Right lung (tissue), 5 donors: Measurements from ENCODE around the gene TEKT5. TPM values are rescaled to one million over a fixed set of nuclear protein-coding genes. Genes with fewer than 3 reads are reported as not detected.
"Not testable (repeated sequence)": the region's sequence is repeated elsewhere in the genome, so short reads cannot be mapped to it uniquely, and the experiment has no call there.

ENCODE experiments used
- DNase-seq, 2 donors: peaks; one replicate each; pipeline ENCODE4 v3.0.0-alpha.2; 2013
- polyA plus RNA-seq, 5 donors: library from polyadenylated mRNA; unstranded; fragments of 120-200 nt; gene quantifications; one replicate each; pipeline versions ENCODE4 v1.2.1 to v1.2.3, GENCODE V29; 2013; ENCODE audit warnings: inconsistent platforms in 1 of 5, low replicate concordance in 1 of 5; ENCODE audit not compliant: insufficient read length in 5 of 5, insufficient read depth in 1 of 5

Gene TEKT5
- polyA plus RNA-seq, 5 donors = 0.29 to 0.85 (median 0.31) TPM

DNA sequence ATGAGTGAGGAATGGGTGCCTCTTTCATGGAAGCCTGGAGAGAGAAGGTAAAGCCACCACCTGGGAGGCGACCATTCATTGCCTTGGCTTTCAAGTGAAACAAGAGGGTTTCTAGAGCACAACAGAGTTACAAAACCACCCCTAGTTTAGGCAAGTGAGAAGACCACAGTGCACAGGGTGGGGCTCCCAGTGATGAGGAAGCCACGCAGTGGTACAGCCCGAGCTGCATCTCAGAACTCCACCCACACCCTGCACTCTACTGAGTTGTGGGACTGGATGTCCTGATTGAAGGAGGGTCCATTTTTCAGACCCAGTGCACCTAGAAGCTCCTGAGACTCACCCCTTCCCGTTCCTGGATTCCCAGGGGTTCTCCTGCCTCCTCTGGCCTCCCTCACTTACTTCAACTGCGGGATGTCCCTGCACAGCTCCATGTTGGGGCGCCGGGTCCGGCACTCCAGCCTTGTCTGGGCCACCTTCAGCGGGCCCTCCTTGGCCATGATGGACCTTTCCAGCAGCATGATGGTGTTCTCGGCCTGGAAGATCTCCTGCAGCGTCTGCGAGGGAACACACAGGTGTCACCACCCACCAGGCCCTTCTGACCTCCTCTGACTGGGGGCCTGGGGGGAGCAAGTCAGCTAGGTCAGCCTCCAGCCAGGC, 59.2 kb downstream of the TEKT5 start:
- DNase-seq = no peak

- not testable (repeated sequence) for DNase-seq
These were observed 61.3 kb downstream of the TEKT5 start for GRCh38 chr16:10633429-10633828.

DNA sequence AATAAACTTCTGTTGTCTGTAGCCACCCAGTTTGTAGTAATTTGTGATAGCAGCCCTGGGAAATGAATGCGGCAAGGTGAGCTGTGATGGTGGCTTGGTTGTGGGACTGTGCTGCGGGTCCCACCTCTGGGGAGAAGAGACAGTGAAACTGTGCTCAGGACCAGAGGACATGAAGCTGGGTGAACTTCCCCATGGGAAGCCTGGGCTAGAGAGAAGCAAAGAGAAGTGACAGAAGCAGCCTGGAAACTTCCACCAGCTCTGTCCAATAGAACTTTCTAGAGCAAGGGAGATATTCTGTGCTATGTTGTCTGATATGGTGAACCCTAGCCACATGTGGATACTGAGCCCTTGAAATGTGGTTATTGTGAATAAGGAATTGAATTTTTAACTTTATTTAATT, 62.8 kb downstream of the TEKT5 start:
- no peak for DNase-seq

GRCh38 chr16:10629592-10629963, 65.2 kb downstream of the TEKT5 start:
- DNase-seq = no peak

DNA sequence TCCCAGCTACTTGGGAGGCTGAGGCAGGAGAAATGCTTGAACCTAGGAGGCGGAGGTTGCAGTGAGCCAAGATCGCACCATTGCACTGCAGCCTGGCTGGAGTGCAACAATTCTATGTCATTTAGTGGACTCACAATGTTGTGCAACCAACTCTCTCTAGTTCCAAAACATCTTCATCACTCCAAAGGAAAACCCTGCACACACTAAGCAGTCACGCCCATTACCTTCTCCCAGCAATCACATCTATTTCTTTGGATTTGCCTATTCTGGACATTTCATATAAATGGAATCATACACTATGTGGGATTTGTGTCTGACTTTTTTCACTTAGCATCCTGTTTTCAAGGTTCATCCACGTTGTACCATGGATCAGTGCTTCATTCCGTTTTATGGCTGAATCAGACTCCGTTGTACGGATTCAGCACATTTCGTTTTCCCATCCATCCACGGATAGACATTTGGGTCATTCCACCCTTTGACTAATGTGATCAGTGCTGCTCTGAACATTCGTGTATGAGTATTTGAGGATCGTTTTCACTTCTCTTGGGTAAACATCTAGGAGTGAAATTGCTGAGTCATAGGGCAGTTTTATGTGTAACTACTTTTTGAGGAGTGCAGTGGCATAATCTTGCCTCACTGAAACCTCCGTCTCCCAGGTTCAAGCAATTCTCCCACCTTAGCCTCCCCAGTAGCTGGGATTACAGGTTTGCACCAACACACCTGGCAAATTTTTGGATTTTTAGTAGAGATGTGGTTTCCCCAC, 69.0 kb downstream of the TEKT5 start:
- no peak for DNase-seq

GRCh38 chr16:10624527-10624926, 70.2 kb downstream of the TEKT5 start:
- no peak for DNase-seq

- no peak for DNase-seq
These were observed 71.7 kb downstream of the TEKT5 start for GRCh38 chr16:10623059-10623458.

DNA sequence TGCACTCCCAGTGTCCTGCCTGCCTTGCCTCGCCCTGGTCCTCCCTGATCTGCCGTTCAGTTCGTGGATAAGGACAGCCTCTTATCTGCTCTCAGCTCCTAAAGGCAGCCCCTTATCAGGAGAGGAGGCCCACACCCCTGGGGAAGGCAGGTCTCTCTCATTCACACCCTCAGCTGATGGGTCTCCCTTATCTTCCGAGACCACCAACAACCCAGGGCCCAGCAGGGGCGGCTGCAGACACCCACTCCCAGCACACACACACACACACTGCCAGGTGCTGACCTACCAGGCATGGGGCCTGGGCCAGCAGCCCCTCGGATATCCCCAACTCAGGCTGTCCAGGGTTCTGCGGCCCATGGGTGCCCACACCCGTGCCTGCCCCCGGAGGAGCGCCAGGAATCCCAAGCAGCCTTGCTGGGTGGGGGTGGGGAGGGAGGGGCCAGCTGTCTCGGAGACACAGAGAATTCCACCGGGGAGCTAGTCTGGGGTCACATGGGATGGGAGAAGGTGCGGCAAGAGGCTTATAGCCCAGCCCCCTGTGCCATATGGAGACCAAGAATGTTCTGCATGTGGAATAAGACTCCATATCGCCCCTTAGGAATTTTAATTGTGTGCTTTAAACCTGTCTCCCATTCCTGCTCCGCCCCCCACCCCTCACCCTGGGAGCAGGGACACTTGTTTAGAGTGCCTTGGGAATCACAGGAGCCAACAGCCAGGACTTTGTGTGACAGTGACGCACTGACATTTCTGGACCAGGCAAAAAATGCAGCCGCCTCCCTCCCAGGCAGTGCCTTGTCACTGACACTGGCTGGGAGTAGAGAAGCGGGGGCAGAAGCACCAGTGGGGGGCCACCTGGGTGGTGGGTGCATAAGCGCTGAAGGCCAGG, 72.5 kb downstream of the TEKT5 start:
- no peak for DNase-seq

- DNase-seq = not testable (repeated sequence)
These were observed 73.3 kb downstream of the TEKT5 start for GRCh38 chr16:10621216-10621949.

GRCh38 chr16:10620120-10620519, 74.6 kb downstream of the TEKT5 start:
- DNase-seq = no peak

- DNase-seq = peak in 1 of 2 donors; percentile 49
These were observed 75.4 kb downstream of the TEKT5 start for GRCh38 chr16:10619271-10619849.

DNA sequence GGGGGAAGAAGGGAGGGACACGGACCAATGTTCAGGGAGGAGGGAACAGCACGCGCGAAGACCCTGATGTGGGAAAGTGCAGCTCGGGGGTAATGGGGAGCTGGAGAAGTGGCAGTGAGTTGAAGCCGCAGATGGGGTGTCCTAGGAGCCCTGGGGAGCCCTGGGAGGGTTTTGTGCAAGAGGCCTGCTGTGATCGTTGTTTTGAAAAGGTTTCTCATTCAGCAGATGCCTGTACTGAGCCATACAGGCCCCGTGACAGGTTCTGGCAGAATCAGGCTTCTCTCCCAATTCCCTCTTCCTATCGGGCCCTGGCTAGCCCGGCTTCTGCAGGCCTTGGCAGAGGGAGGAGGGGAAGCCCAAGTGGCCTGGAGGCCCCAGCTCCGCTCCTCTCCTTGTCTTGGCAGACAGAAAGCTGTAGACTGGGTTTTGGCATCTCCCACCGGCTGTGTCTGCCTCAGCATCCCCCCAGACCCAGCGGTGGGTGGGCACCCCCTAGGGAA, 76.0 kb downstream of the TEKT5 start:
- no peak for DNase-seq

GRCh38 chr16:10617662-10618420, 76.9 kb downstream of the TEKT5 start:
- DNase-seq = no peak

DNA sequence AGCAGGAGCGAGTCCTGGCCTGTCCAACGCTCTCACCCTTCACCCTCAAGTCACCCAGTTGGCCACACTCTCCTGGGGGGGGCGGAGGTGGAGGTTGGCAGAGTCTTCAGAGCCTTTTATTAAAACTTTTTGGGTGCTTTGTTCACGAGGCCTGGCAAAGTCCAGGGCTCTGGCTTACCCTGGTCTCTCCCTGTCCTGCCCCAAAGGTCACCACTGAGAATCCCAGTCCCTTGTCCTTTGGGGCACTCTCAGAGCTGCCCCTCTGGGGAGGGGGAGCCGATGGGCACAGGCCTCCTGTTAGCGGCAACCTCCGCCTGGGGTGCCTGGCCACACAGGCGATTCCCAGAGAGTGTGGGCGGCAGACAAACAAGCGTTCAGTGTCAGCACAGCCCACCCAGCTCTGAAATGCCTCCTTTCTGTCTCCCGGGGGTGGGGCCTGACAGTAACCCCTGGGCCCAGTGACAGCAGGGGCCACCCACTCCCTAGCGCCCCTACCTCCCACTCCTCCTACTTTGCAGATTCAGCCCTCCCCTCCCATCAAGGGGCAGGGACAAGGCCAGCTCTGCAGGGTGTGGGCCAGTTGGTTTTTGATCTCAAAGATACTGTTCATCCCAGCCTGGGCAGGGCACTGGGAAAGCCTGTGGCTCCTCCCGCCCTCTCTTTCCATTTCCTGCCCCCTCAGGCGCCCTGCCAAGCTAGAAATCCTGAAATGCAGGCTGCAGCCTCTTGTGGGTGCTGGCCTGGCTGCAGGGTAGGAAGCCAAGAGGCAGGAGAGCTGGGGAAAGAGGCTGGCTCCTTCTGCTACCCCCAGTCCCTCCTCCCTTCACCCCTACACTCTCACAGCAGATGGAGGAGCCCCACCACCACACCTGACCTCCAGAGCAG, 77.7 kb downstream of the TEKT5 start:
- peak; percentile 68 to 69 for DNase-seq

- no peak for DNase-seq
These were observed 78.3 kb downstream of the TEKT5 start for GRCh38 chr16:10616419-10616755.

GRCh38 chr16:10614685-10615084, 80.0 kb downstream of the TEKT5 start:
- DNase-seq = no peak

GRCh38 chr16:10613785-10614485, 80.8 kb downstream of the TEKT5 start:
- no peak for DNase-seq

- no peak for DNase-seq
These were observed 82.0 kb downstream of the TEKT5 start for GRCh38 chr16:10612649-10613179.
